ENCODE results near the gene MBP.

Gene MBP

DNA sequence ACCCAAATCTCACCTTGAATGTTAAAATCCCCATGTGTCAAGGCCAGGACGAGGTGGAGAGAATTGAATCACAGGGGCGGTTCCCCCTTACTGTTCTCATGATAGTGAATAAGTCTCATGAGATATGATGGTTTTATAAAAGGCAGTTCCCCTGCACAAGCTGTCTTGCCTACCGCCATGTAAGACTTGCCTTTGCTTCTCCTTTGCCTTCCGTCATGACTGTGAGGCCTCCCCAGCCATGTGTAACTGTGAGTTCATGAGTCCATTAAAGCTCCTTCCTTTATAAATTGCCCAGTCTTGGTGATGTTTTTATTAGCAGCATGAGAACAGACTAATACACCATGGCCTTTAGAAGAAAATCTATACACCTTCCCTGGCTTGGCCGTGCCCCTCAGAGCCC is 7.4 kb upstream of the MBP start:
- Histone ChIP-seq H3K27me3 (ENCODE audit: low read depth, low read length) (no peaks in the 10 kb centered on the region), H3K4me1 (ENCODE audit: control insufficient read depth in 1 of 2, insufficient read depth in 2 of 2, low read length in 2 of 2) (peaks cover 0 to 8% of the 10 kb centered on the region in 2 donors), H3K27ac (ENCODE audit: low read length) (no peak overlapping the region), H3K36me3 (ENCODE audit: control insufficient read depth in 1 of 2, insufficient read depth in 2 of 2, low read length in 2 of 2) (no peaks in the 10 kb centered on the region), H3K4me3 (ENCODE audit: low read depth in 1 of 2, low read length in 2 of 2) (no peak overlapping the region), H3K9me3 (ENCODE audit: control insufficient read depth in 1 of 2, low read length in 2 of 2) (peaks cover 0 to 8% of the 10 kb centered on the region in 2 donors)

DNA sequence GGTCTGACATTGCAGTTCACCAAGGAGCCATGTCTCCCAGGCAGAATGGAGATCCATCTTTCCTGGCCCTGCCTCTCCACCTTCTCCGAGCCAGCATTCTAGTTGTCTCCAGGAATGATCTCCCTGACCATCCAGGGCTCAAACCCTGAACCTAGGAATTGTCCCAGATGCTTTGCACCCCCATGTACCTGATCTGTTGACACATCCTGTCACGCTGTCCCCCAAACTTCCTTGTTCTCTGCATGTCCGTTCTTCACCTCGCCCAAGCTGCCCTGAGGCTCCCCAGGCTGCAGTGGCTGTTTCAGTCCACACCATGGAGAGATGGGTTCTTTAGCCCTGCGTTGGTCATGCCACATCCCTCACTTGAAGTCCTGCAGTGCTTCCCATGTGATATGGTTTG is 7.0 kb upstream of the MBP start:
- peaks cover 0 to 8% of the 10 kb centered on the region in 2 donors for H3K4me1 ChIP-seq (ENCODE audit: control insufficient read depth in 1 of 2, insufficient read depth in 2 of 2, low read length in 2 of 2)
- no peaks in the 10 kb centered on the region for H3K27me3 ChIP-seq (ENCODE audit: low read depth, low read length)
- no peak overlapping the region for H3K27ac ChIP-seq (ENCODE audit: low read length)
- H3K36me3 ChIP-seq (ENCODE audit: control insufficient read depth in 1 of 2, insufficient read depth in 2 of 2, low read length in 2 of 2) = no peaks in the 10 kb centered on the region
- H3K9me3 ChIP-seq (ENCODE audit: control insufficient read depth in 1 of 2, low read length in 2 of 2) = peaks cover 0 to 8% of the 10 kb centered on the region in 2 donors
- H3K4me3 ChIP-seq (ENCODE audit: low read depth in 1 of 2, low read length in 2 of 2) = no peak overlapping the region

- Histone ChIP-seq H3K27ac (ENCODE audit: low read length) (no peak overlapping the region), H3K27me3 (ENCODE audit: low read depth, low read length) (no peaks in the 10 kb centered on the region), H3K36me3 (ENCODE audit: control insufficient read depth in 1 of 2, insufficient read depth in 2 of 2, low read length in 2 of 2) (no peaks in the 10 kb centered on the region), H3K4me1 (ENCODE audit: control insufficient read depth in 1 of 2, insufficient read depth in 2 of 2, low read length in 2 of 2) (peaks cover 3 to 8% of the 10 kb centered on the region in 2 donors), H3K4me3 (ENCODE audit: low read depth in 1 of 2, low read length in 2 of 2) (no peak overlapping the region), H3K9me3 (ENCODE audit: control insufficient read depth in 1 of 2, low read length in 2 of 2) (peaks cover 0 to 4% of the 10 kb centered on the region in 2 donors)
Measured at GRCh38 chr18:77138270-77138669, 5.7 kb upstream of the MBP start.

DNA sequence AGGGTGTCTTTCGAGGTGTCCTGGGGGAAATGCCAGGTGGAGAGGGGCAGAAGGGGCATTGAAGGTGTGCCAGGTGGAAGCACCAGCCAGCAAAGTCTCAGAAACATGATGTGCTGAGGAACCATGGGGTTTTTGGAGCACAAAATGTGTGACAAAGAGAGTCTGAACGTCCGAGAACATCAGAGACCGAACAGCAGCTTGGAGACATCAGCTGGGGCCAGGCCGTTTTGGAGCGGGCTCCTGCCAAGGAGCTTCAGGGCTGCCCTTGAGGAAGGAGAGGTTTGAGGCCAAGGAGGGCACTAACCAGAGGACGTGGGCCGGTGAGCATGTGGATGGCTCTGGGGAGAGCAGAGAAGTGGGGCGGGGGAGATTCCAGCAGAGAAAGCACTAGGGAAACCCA is 5.3 kb upstream of the MBP start:
- no peaks in the 10 kb centered on the region for H3K36me3 ChIP-seq (ENCODE audit: control insufficient read depth in 1 of 2, insufficient read depth in 2 of 2, low read length in 2 of 2)
- peaks cover 3 to 8% of the 10 kb centered on the region in 2 donors for H3K4me1 ChIP-seq (ENCODE audit: control insufficient read depth in 1 of 2, insufficient read depth in 2 of 2, low read length in 2 of 2)
- H3K27ac ChIP-seq (ENCODE audit: low read length) = no peak overlapping the region
- H3K27me3 ChIP-seq (ENCODE audit: low read depth, low read length) = no peaks in the 10 kb centered on the region
- H3K9me3 ChIP-seq (ENCODE audit: control insufficient read depth in 1 of 2, low read length in 2 of 2) = no peaks in the 10 kb centered on the region
- no peak overlapping the region for H3K4me3 ChIP-seq (ENCODE audit: low read depth in 1 of 2, low read length in 2 of 2)

DNA sequence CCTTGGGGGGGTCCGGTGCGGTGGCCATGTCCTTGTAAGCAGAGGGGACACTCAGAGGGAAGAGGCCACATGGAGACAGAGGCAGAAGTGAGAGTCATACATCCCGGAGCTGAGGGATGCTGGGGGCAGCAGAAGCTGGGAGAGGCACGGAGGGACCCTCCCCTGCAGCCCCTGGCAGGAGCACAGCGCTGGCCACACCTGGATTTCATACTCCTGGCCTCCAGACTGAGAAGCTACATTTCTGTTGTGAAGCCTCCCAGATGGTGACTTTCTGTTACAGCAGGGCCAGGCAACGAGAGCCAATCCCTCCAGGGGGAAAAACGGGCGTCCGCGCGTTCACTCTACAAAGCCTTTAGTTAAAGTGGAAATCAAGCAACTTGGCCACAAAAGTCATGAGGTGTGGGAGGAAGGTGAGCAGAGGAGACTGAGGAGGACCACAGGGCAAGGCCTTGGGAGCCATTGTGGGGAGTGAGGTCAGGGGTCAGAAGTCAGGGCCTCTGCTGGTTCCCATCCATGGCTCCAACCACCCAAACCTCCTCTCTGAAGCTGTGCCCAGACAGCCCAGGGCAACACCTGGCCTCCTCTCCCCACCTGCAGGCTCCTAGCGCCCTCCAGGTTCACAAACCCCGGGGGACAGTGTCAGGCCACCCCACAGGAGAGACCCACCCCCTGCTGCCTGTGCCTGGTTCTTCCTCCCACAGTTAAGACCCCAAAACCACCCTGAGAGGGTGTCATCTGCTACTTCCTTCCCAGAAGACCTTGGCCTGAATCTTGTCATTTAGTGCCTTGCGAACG is 4.5 kb upstream of the MBP start:
- Histone ChIP-seq H3K4me1 (ENCODE audit: control insufficient read depth in 1 of 2, insufficient read depth in 2 of 2, low read length in 2 of 2) (peaks cover 3 to 8% of the 10 kb centered on the region in 2 donors), H3K4me3 (ENCODE audit: low read depth in 1 of 2, low read length in 2 of 2) (no peak overlapping the region), H3K9me3 (ENCODE audit: control insufficient read depth in 1 of 2, low read length in 2 of 2) (no peaks in the 10 kb centered on the region), H3K27me3 (ENCODE audit: low read depth, low read length) (no peaks in the 10 kb centered on the region), H3K27ac (ENCODE audit: low read length) (no peak overlapping the region), H3K36me3 (ENCODE audit: control insufficient read depth in 1 of 2, insufficient read depth in 2 of 2, low read length in 2 of 2) (no peaks in the 10 kb centered on the region)

GRCh38 chr18:77136076-77136718 is 3.6 kb upstream of the MBP start:
- H3K4me1 ChIP-seq (ENCODE audit: control insufficient read depth in 1 of 2, insufficient read depth in 2 of 2, low read length in 2 of 2) = peaks cover 3 to 13% of the 10 kb centered on the region in 2 donors
- no peaks in the 10 kb centered on the region for H3K36me3 ChIP-seq (ENCODE audit: control insufficient read depth in 1 of 2, insufficient read depth in 2 of 2, low read length in 2 of 2)
- no peaks in the 10 kb centered on the region for H3K27me3 ChIP-seq (ENCODE audit: low read depth, low read length)
- H3K27ac ChIP-seq (ENCODE audit: low read length) = no peak overlapping the region
- no peaks in the 10 kb centered on the region for H3K9me3 ChIP-seq (ENCODE audit: control insufficient read depth in 1 of 2, low read length in 2 of 2)
- H3K4me3 ChIP-seq (ENCODE audit: low read depth in 1 of 2, low read length in 2 of 2) = no peak overlapping the region

DNA sequence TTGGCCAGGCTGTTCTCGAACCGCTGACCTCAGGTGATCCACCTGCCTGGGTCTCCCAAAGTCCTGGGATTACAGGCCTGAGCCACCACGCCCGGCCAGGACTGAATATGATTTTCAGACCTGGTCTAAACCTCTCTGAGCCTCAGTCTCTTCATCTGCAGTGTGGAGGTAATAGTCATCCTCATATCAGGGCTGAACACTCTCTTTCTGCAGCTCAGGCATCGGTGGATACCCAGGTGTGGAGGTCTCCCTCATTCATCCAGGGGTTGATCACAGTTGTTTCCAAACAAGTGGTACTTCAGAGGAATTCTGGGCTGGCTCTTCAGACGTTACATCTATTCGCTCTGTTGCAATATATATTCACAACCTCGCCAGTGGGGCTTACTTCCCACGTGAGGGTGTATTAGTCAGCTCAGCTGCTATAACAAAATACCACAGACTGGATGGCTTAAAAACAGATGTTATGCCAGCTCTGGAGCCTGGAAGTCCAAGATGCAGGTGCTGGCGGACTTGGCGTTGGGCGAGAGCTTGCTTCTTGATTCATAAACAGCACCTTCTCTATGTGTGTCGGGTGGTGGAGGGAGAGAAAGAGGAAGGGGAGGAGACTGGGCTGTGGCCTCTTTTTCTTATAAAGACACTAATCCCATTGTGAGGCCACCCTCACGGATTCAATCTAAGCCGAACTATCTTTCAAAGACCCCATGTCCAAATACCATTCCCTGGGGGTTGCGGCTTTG is 2.9 kb upstream of the MBP start:
- no peak overlapping the region for H3K4me3 ChIP-seq (ENCODE audit: low read depth in 1 of 2, low read length in 2 of 2)
- H3K9me3 ChIP-seq (ENCODE audit: control insufficient read depth in 1 of 2, low read length in 2 of 2) = no peaks in the 10 kb centered on the region
- peaks cover 3 to 13% of the 10 kb centered on the region in 2 donors for H3K4me1 ChIP-seq (ENCODE audit: control insufficient read depth in 1 of 2, insufficient read depth in 2 of 2, low read length in 2 of 2)
- no peaks in the 10 kb centered on the region for H3K27me3 ChIP-seq (ENCODE audit: low read depth, low read length)
- H3K36me3 ChIP-seq (ENCODE audit: control insufficient read depth in 1 of 2, insufficient read depth in 2 of 2, low read length in 2 of 2) = no peaks in the 10 kb centered on the region
- H3K27ac ChIP-seq (ENCODE audit: low read length) = no peak overlapping the region

- H3K27ac ChIP-seq (ENCODE audit: low read length) = no peak overlapping the region
Measured at GRCh38 chr18:77134611-77135010, 2.0 kb upstream of the MBP start.

DNA sequence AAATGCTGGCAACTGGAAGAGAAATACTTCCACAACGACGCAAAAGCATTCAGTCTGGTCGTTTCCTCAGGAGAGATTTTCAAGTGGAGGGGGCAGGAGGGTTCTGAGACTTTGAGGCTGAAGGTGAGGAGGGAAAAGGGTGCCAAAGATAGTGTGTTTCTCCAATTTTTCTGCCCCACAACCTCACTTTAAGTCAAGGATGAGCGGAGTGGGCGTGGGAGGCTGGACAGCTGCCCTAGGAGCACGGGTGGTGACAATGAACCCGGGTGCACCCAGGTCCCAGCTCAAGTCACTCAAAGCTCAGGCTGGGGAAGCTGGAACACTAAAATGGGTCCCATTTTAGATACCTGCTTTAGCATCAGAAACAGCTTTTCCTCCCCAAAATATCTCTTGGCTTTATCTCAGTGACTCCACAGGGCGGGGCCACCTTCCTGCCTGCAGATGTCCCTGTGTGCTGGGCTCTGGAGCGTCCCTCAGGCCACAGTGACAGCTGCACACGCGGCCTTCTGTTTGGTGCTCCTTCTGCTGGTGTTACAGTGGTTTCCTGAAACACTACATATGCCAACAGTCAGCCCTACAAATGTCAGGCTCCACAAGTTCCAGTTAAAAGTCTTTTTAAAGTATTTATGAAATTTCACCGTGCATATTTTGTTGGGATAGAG is 1.4 kb upstream of the MBP start:
- no peak overlapping the region for H3K4me3 ChIP-seq (ENCODE audit: low read depth in 1 of 2, low read length in 2 of 2)

More at GRCh38 chr18:77134611-77135010, 2.0 kb upstream of the MBP start:
- no peaks in the 10 kb centered on the region for H3K36me3 ChIP-seq (ENCODE audit: control insufficient read depth in 1 of 2, insufficient read depth in 2 of 2, low read length in 2 of 2)
- no peaks in the 10 kb centered on the region for H3K27me3 ChIP-seq (ENCODE audit: low read depth, low read length)
- H3K4me1 ChIP-seq (ENCODE audit: control insufficient read depth in 1 of 2, insufficient read depth in 2 of 2, low read length in 2 of 2) = peaks cover 3 to 18% of the 10 kb centered on the region in 2 donors
- no peaks in the 10 kb centered on the region for H3K9me3 ChIP-seq (ENCODE audit: control insufficient read depth in 1 of 2, low read length in 2 of 2)
- no peak overlapping the region for H3K4me3 ChIP-seq (ENCODE audit: low read depth in 1 of 2, low read length in 2 of 2)

DNA sequence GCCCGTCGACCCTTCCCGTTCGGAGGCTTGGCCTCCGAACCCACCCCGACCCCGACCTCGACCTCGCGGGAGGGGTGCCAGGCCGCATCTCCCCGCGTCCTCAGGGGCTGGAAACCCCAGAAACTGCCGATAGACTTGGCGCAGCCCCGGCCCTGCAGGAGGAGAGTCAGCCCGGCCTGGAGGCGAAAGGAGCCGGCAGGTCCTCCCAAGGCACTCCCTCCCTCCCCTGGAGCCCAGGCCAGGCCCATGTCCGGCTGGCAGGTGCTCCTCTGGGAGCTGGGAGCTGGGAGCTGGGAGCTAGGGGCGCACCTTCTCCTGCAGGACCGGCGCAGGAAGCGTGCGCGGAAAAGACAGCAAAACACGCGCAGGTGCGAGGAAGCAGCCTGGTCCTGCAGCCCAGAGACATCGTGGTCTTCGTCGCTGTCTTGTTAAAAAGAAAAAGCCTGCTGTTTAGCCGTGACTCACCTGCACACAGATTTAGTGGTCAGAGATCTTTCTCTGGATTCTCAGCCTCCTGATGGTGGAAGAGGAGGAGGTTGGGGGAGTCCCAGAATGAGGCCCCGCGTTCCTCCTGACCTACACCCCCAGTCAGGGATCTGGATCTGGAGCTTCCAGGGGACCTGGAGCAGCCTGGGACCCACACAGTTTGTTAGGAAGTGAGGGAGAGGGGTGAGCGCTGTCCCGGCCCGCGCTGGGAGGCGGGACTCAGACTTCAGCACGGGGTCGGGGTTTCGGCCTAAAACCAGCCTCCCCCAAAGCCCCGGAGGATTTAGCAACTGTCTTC is 660 bp upstream of the MBP start:
- no peaks in the 10 kb centered on the region for H3K9me3 ChIP-seq (ENCODE audit: control insufficient read depth in 1 of 2, low read length in 2 of 2)
- peak overlapping the region; percentile 31 for H3K27ac ChIP-seq (ENCODE audit: low read length)
- H3K27me3 ChIP-seq (ENCODE audit: low read depth, low read length) = no peaks in the 10 kb centered on the region
- peak overlapping the region; percentile 30 to 68 for H3K4me3 ChIP-seq (ENCODE audit: low read depth in 1 of 2, low read length in 2 of 2)
- peaks cover 3 to 19% of the 10 kb centered on the region in 2 donors for H3K4me1 ChIP-seq (ENCODE audit: control insufficient read depth in 1 of 2, insufficient read depth in 2 of 2, low read length in 2 of 2)
- no peaks in the 10 kb centered on the region for H3K36me3 ChIP-seq (ENCODE audit: control insufficient read depth in 1 of 2, insufficient read depth in 2 of 2, low read length in 2 of 2)

More for the DNA sequence above, 1.4 kb upstream of the MBP start:
- H3K27me3 ChIP-seq (ENCODE audit: low read depth, low read length) = no peaks in the 10 kb centered on the region
- H3K9me3 ChIP-seq (ENCODE audit: control insufficient read depth in 1 of 2, low read length in 2 of 2) = no peaks in the 10 kb centered on the region
- H3K36me3 ChIP-seq (ENCODE audit: control insufficient read depth in 1 of 2, insufficient read depth in 2 of 2, low read length in 2 of 2) = no peaks in the 10 kb centered on the region
- H3K27ac ChIP-seq (ENCODE audit: low read length) = peak overlapping the region; percentile 31
- peaks cover 3 to 22% of the 10 kb centered on the region in 2 donors for H3K4me1 ChIP-seq (ENCODE audit: control insufficient read depth in 1 of 2, insufficient read depth in 2 of 2, low read length in 2 of 2)
